Esophagus (tissue), 2 donors: Measurements from ENCODE around the gene BRME1. TPM values are rescaled to one million over a fixed set of nuclear protein-coding genes. Genes with fewer than 3 reads are reported as not detected.
A peak's percentile ranks its signal among the peaks of the same experiment; 100 is the strongest.

Experiments
- H3K27ac ChIP-seq, 2 donors: one replicate each; pipeline ENCODE4 v1.5.1; 2013; ENCODE audit warnings: low read depth in 2 of 2, mild to moderate bottlenecking in 2 of 2, inconsistent platforms in 1 of 2, low read length in 1 of 2, moderate library complexity in 1 of 2
- H3K27me3 ChIP-seq, 2 donors: one replicate each; pipeline ENCODE4 v1.6.1; 2013; ENCODE audit warnings: low read length in 2 of 2, control low read depth in 1 of 2, mild to moderate bottlenecking in 1 of 2; ENCODE audit not compliant: insufficient read depth in 2 of 2, control insufficient read depth in 1 of 2
- H3K36me3 ChIP-seq, 2 donors: one replicate each; pipeline ENCODE4 v1.6.1; 2013; ENCODE audit warnings: low read length in 1 of 2; ENCODE audit not compliant: control insufficient read depth in 2 of 2, insufficient read depth in 2 of 2
- H3K4me1 ChIP-seq, 2 donors: one replicate each; pipeline ENCODE4 v1.6.1; 2013; ENCODE audit warnings: low read length in 1 of 2; ENCODE audit not compliant: control insufficient read depth in 2 of 2, insufficient read depth in 2 of 2
- H3K4me3 ChIP-seq, 2 donors: one replicate each; pipeline ENCODE4 v1.5.1; 2013; ENCODE audit warnings: low read length in 2 of 2, mild to moderate bottlenecking in 2 of 2, low read depth in 1 of 2, moderate library complexity in 1 of 2
- H3K9me3 ChIP-seq, 2 donors: one replicate each; pipeline ENCODE4 v1.6.1; 2013; ENCODE audit warnings: mild to moderate bottlenecking in 2 of 2, low read depth in 1 of 2, low read length in 1 of 2, moderate library complexity in 1 of 2; ENCODE audit not compliant: control insufficient read depth in 2 of 2, insufficient read depth in 1 of 2
- whole genome bisulfite sequencing, 2 donors: extraction: QIAGEN DNeasy Blood & Tissue Kit; methylation state at CpG; one replicate each; pipeline ENCODE4 v1.1.7; 2013; 5-methylcytosine and 5-hydroxymethylcytosine counted together
- polyA plus RNA-seq, 2 donors: library from polyadenylated mRNA; stranded (reverse); fragments of 200-250 nt; gene quantifications; one replicate each; pipeline ENCODE4 v1.2.3, GENCODE V29; 2013
- donor health status: healthy with polysubstance abuse.
- donor health status: Bipolar disorder and iron deficiency.

The BRME1 gene
- polyA plus RNA-seq, 2 donors, result 7.5 to 13.0 TPM

DNA sequence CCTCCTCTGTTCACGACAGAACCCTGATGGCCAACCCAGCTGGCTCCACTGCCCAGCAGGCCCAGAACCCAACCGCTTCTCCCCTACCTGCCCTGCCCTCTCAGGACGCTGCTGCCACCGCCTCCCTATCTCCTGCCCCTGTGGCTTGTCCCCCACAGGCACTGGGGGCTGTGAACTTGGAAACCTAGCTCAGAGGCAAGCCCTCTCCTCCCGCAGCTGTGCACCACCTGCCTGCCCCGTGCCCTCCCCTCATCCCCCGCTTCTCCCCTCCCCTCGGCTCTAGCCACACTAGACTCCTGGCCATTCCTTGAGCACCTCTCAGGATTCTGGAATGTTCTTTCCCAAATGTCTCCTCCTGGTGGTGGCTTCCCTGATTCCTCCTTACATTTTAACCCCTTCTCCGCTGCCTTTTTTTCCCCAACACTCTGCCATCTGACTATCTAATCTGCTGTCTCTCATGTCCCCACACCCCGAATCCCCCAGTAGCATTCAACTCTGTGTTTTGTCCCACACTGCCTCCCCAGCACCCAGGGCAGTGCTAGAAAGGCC lies 22.3 kb downstream of the BRME1 start:
- H3K4me3 ChIP-seq, result no peak overlapping the region
- H3K27ac ChIP-seq, result peak overlapping the region in 1 of 2 donors; percentile 54
- H3K36me3 ChIP-seq, result no peaks in the 10 kb centered on the region
- WGBS, 2 donors, result 80 to 87% methylated on average over 9 to 10 of the region's 10 CpGs
- H3K9me3 ChIP-seq, result no peaks in the 10 kb centered on the region
- H3K4me1 ChIP-seq, result peaks cover 21 to 43% of the 10 kb centered on the region in 2 donors
- H3K27me3 ChIP-seq, result no peaks in the 10 kb centered on the region

DNA sequence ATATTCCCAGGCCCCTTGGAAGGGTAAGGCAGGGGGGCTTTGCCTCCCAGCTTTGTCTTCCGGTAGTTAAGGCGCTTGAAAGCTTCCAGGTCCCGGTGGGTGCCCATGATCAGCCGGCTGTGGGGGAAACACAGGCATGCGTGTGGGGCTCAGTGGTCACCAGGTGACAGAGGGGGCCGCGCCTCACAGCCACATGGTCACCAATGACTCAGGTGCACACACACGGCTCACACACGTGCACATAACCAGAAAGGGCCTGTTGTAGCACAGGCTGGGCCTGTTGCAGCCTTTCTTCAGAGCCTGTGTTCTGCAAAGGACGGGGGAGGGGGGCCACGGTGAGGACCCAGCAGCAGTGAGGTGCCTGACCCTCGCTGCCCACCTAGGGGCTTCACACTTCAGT lies 23.1 kb downstream of the BRME1 start:
- H3K9me3 ChIP-seq, result no peaks in the 10 kb centered on the region
- H3K36me3 ChIP-seq, result no peaks in the 10 kb centered on the region
- H3K27ac ChIP-seq, result peak overlapping the region in 1 of 2 donors; percentile 82
- H3K4me3 ChIP-seq, result no peak overlapping the region
- no peaks in the 10 kb centered on the region for H3K27me3 ChIP-seq
- WGBS, 2 donors, result 73 to 75% methylated on average over 12 of the region's 12 CpGs
- peaks cover 21 to 39% of the 10 kb centered on the region in 2 donors for H3K4me1 ChIP-seq

DNA sequence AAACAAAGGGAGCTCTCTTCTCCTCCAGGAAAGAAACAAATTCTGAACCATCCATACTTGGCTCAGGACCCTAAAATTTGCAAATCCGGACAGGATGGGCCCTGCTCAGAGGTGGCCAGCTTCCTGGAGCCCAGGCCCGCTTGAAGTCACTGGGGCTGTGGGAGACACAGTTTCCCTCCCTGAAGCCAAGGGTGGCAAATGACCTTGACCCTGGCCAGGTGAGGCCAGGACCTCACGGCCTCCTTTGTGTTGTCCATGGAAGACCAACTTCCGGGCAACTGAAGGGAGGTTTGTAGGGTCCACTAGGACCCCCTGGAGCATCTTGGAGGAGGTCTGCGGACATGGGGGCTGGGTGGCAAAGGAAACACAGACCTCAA lies 23.5 kb downstream of the BRME1 start:
- H3K9me3 ChIP-seq, result no peaks in the 10 kb centered on the region
- H3K27me3 ChIP-seq, result no peaks in the 10 kb centered on the region
- H3K4me1 ChIP-seq, result peaks cover 21 to 38% of the 10 kb centered on the region in 2 donors
- WGBS, 2 donors, result 80 to 82% methylated on average over 5 of the region's 5 CpGs
- H3K36me3 ChIP-seq, result no peaks in the 10 kb centered on the region
- H3K4me3 ChIP-seq, result no peak overlapping the region
- peak overlapping the region; percentile 32 to 82 for H3K27ac ChIP-seq

DNA sequence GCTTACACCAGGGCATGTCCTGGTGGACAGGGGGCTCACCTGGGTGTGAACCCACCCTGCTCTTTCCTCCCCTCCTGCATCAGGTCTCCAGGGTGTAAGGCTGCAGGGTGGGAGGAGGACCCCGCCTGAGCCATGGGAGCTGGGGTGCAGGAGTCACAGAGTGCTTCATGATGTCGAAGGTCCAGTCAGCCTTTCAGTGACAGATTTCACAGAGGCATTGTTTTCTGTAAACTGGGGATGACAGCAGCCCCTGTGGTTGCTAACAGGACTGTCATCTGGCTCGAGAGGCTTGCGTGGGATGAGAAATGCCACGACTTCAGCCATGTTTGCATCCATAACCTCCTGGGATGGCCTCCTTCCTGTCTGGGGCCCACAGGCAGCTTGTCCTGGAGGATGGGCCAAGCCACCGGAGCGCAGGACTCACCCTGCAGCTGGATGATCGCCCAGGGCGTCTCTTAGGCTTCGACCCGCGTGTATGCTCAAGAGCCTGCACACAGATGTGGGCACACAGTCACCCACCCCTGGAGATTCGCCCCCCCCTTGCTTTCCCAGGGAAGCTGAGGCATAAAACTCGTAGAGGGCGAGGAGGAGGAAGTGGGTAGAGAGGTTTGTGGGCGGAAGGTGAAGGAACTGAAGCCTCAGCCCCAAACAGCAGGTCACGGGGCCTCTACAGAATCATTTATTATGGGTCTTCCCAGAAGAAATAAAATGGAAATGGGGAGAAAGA lies 24.1 kb downstream of the BRME1 start:
- no peaks in the 10 kb centered on the region for H3K9me3 ChIP-seq

DNA sequence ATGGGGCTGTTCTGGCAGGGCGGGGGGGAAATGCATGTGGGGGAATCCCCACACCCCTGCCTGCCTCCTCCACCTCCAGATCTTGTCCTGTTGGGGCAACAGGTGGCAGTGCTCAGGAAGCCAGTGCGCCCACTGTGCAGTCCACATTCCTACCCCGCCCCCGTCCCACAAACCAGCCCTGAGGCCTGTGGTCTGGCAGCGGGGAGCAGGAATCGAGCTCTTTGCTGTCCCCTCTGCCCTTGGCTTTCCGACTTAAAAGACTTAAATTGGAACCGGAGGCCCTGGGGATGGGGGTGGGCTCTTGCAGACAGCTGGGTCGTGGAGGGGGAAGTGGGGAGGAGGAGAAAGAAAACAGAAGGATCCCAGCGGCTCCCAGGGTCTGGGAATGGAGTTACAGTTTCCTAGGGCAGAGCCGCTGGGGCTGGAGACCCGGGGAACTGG lies 24.6 kb downstream of the BRME1 start:
- Histone ChIP-seq H3K36me3 (no peaks in the 10 kb centered on the region), H3K4me1 (peaks cover 20 to 33% of the 10 kb centered on the region in 2 donors), H3K27me3 (no peaks in the 10 kb centered on the region), H3K9me3 (no peaks in the 10 kb centered on the region), H3K27ac (peak overlapping the region in 1 of 2 donors; percentile 82), H3K4me3 (no peak overlapping the region)
- 47 to 60% methylated on average over 12 of the region's 12 CpGs for WGBS, 2 donors

More for the DNA sequence above, 24.1 kb downstream of the BRME1 start:
- no peaks in the 10 kb centered on the region for H3K27me3 ChIP-seq
- peaks cover 21 to 34% of the 10 kb centered on the region in 2 donors for H3K4me1 ChIP-seq
- H3K4me3 ChIP-seq, result no peak overlapping the region
- H3K27ac ChIP-seq, result peak overlapping the region; percentile 32 to 82
- no peaks in the 10 kb centered on the region for H3K36me3 ChIP-seq
- 43% methylated on average over 17 of the region's 17 CpGs for WGBS, 2 donors

DNA sequence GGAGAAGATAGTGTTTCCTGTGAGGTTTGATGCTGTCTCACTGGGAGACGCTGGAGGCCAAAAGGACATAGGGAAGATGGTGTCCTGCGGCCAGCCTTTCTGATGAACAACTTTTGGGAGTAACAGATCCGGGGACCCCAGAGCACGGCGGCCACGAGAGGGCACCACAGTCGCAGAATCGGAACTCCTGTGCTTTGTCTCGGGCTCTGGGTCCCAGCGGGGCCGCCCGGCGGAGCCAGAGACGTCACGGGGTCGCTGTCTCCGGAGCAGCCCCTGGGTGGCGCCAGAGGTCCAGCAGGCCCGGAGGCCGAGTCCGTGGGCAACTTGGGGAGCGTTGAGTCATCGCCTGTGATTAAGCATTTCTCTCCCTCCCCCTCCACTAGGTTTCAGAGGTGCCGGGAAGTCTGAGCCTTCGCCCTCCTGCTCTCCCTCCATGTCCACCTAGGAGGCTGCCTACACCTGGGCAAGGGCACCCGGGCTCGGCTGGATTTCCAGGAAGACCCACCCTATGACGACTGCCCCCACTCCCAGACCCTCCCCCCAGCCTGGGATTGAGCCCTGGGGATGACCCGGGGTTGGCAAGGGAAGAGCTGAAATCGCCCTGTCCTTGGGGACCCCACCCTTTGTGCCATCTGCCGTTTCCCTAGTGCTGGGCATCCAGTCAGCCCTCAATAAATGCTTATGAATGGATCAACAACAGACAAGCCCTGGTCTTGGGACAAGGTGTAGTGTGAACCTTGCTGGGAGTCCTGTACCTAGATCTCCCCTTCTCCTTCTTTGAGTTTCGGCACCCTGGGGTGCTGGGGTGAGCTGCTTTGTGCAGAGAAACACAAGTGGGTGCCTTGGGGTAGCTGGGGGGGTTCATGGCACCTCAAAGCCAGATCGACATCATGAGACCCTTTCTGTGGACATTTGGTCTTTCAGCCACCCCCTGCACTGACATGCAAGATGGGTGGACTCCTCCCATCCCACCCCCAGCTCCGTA lies 25.6 kb downstream of the BRME1 start:
- Histone ChIP-seq H3K27me3 (no peaks in the 10 kb centered on the region), H3K36me3 (no peaks in the 10 kb centered on the region), H3K9me3 (no peaks in the 10 kb centered on the region), H3K27ac (peak overlapping the region; percentile 88 to 94), H3K4me1 (peaks cover 17 to 27% of the 10 kb centered on the region in 2 donors), H3K4me3 (no peak overlapping the region)
- WGBS, 2 donors, result 5% methylated on average over 34 of the region's 34 CpGs

DNA sequence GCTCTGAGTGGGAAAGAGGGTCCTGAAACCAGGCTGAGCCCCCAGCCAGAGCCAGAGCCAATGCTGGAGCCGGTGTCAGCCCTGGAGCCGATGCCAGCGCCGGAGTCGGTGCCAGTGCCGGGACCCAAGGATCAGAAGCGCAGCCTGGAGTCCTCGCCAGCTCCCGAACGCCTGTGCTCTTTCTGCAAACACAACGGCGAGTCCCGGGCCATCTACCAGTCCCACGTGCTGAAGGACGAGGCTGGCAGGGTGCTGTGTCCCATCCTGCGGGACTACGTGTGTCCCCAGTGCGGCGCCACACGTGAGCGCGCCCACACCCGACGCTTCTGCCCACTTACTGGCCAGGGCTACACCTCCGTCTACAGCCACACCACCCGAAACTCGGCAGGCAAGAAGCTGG lies 28.6 kb downstream of the BRME1 start:
- Histone ChIP-seq H3K4me3 (no peak overlapping the region), H3K36me3 (no peaks in the 10 kb centered on the region), H3K27me3 (no peaks in the 10 kb centered on the region), H3K4me1 (peaks cover 9 to 15% of the 10 kb centered on the region in 2 donors), H3K9me3 (no peaks in the 10 kb centered on the region), H3K27ac (no peak overlapping the region)
- WGBS, 2 donors, result 86 to 88% methylated on average over 27 of the region's 27 CpGs

DNA sequence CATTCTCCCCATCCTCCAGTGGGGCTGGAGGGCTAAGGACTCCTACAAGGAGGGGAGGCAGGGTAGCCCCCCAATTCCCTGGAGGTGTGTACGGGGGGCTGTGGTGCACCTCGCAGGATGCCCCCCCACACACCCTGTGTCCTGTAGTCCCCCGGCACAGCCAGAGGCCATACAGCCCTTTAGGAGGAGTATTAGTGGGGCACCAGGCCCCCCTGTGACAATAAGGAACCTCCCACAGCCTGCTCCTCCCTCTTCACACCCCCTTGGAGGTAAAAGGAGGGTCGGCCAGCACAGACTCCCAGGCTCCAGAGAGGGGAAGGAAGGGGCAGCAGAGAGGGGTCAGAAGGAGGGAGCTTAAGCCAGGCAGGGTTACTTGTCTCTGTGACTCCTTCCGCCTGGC lies 29.1 kb downstream of the BRME1 start, which contains the start of gene NANOS3:
NANOS3 (plus strand) TSS at position 301 of the 400 bp plus-strand sequence. CDS start 115 bp downstream, outside the sequence.
- Histone ChIP-seq H3K9me3 (no peaks in the 10 kb centered on the region), H3K4me1 (peaks cover 7 to 13% of the 10 kb centered on the region in 2 donors), H3K27me3 (no peaks in the 10 kb centered on the region), H3K4me3 (no peak within 1 kb of the TSS), H3K27ac (no peak within 1 kb of the TSS), H3K36me3 (no peaks in the 10 kb centered on the region)
- 51 to 65% methylated on average over 4 to 5 of the region's 5 CpGs for WGBS, 2 donors

DNA sequence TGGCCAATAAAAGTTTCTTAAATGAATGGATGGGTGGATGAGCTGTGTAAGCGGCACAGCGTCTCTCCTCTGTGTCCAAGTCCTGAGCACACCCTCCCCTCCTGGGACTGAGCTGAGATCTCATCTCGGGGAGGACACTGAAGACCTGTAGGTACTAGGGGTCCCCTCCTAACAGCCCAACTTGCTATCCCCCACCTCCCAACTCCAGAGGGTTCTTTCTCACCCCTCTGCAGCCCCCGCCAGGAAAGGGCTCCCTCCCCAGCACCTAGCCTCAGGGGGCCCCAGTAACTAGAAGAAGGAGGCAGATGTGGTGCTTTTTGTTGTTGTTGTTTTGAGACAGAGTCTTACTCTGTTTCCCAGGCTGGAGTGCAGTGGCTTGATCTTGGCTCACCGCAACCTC lies 30.1 kb downstream of the BRME1 start:
- Histone ChIP-seq H3K4me3 (no peak overlapping the region), H3K4me1 (peaks cover 2 to 3% of the 10 kb centered on the region in 2 donors), H3K27me3 (no peaks in the 10 kb centered on the region), H3K36me3 (no peaks in the 10 kb centered on the region), H3K9me3 (no peaks in the 10 kb centered on the region), H3K27ac (no peak overlapping the region)
- 92 to 95% methylated on average over 5 of the region's 5 CpGs for WGBS, 2 donors
